ENCODE measurements around the gene ARL14.

GRCh38 chr3:160720123-160720746, 43.3 kb downstream of the ARL14 start:
- TF ChIP-seq CTCF (IDR thresholded peaks at IDR 0.05) (no peak), POLR2A (IDR thresholded peaks at IDR 0.05) (no peak)
